WTC11 (cell line): ENCODE measurements around the gene GNPTG. TPM values are rescaled to one million over a fixed set of nuclear protein-coding genes. Genes with fewer than 3 reads are reported as not detected.

ENCODE experiments used
- ATAC-seq: fragments of 200-7000 bp; cut with Tn5 transposase; 2 replicates; pipeline ENCODE4 v1.10.0; 2021; ENCODE audit warnings: mild to moderate bottlenecking, moderate library complexity
- CTCF ChIA-PET: fragments of 300-600 bp; sonication (Branson Sonifier 250); formaldehyde crosslinking; loops from one replicate; lab custom pipeline; 2021; ENCODE audit warnings: antibody characterized with exemption; lab: Charles Lee
- POLR2A ChIA-PET: fragments of 350-600 bp; sonication (Branson Sonifier 250); formaldehyde crosslinking; loops from one replicate; lab custom pipeline; 2021; ENCODE audit warnings: antibody characterized with exemption; lab: Charles Lee
- DNase-seq: peaks from one replicate; pipeline ENCODE4 v3.0.0; 2021; ENCODE audit warnings: low spot score
- H3K27ac Mint-ChIP-seq: 2 replicates; pipeline ENCODE4 v1.8.0; 2021; ENCODE audit warnings: mixed read lengths
- H3K27me3 Mint-ChIP-seq: 2 replicates; pipeline ENCODE4 v1.8.0; 2021; ENCODE audit warnings: low read depth, mild to moderate bottlenecking, moderate library complexity, mixed read lengths
- H3K36me3 Mint-ChIP-seq: 2 replicates; pipeline ENCODE4 v1.8.0; 2021; ENCODE audit warnings: mixed read lengths
- H3K4me1 Mint-ChIP-seq: 2 replicates; pipeline ENCODE4 v1.8.0; 2022; ENCODE audit warnings: mixed read lengths
- H3K4me3 Mint-ChIP-seq: 2 replicates; pipeline ENCODE4 v1.8.0; 2021; ENCODE audit warnings: mild to moderate bottlenecking, moderate library complexity, mixed read lengths
- H3K9me3 Mint-ChIP-seq: 2 replicates; pipeline ENCODE4 v1.8.0; 2021; ENCODE audit warnings: mixed read lengths
- ELF4 ChIP-seq: sonication (generic); formaldehyde crosslinking; IDR thresholded peaks from 2 replicates; pipeline ENCODE4 v1.8.1; 2022; ENCODE audit warnings: low read depth, mild to moderate bottlenecking, moderate library complexity, missing genetic modification reagents
- FOXP1 ChIP-seq: sonication (generic); formaldehyde crosslinking; IDR thresholded peaks from 2 replicates; pipeline ENCODE4 v1.8.0; 2022; ENCODE audit warnings: missing genetic modification reagents, mild to moderate bottlenecking, moderate library complexity, borderline replicate concordance
- GABPB1 ChIP-seq: sonication (generic); formaldehyde crosslinking; IDR thresholded peaks from 2 replicates; pipeline ENCODE4 v1.8.1; 2023; ENCODE audit warnings: mild to moderate bottlenecking, missing genetic modification reagents
- GTF2I ChIP-seq: fragments of 250-450 bp; sonication (Bioruptor Pico); conservative IDR thresholded peaks from 2 replicates; pipeline ENCODE4 v1.4.0; 2021; ENCODE audit warnings: mild to moderate bottlenecking
- HMGA2 ChIP-seq: fragments of 250-450 bp; sonication (Bioruptor Pico); IDR thresholded peaks from 2 replicates; pipeline ENCODE4 v1.4.0; 2021; ENCODE audit warnings: mild to moderate bottlenecking, moderate library complexity
- JUN ChIP-seq: sonication (generic); formaldehyde crosslinking; IDR thresholded peaks from 2 replicates; pipeline ENCODE4 v1.8.0; 2023; ENCODE audit warnings: mild to moderate bottlenecking, missing genetic modification reagents
- MYBL2 ChIP-seq: sonication (generic); formaldehyde crosslinking; IDR thresholded peaks from 2 replicates; pipeline ENCODE4 v1.8.1; 2023; ENCODE audit warnings: mild to moderate bottlenecking, moderate library complexity, missing genetic modification reagents
- NFATC4 ChIP-seq: fragments of 250-450 bp; sonication (Bioruptor Pico); IDR thresholded peaks from 2 replicates; pipeline ENCODE4 v1.9.0; 2021; ENCODE audit warnings: mild to moderate bottlenecking
- NR2C2 ChIP-seq: sonication (generic); formaldehyde crosslinking; IDR thresholded peaks from 2 replicates; pipeline ENCODE4 v1.8.0; 2022; ENCODE audit warnings: mild to moderate bottlenecking, missing genetic modification reagents
- NR3C1 ChIP-seq: sonication (generic); formaldehyde crosslinking; conservative IDR thresholded peaks from 2 replicates; pipeline ENCODE4 v1.8.1; 2023; ENCODE audit warnings: low read depth, mild to moderate bottlenecking, missing genetic modification reagents
- SMAD3 ChIP-seq: sonication (generic); formaldehyde crosslinking; IDR thresholded peaks from 2 replicates; pipeline ENCODE4 v1.8.0; 2022; ENCODE audit warnings: missing genetic modification reagents, mild to moderate bottlenecking, borderline replicate concordance
- SP1 ChIP-seq: sonication (generic); formaldehyde crosslinking; conservative IDR thresholded peaks from 2 replicates; pipeline ENCODE4 v1.8.1; 2022; ENCODE audit warnings: missing genetic modification reagents
- STAT6 ChIP-seq: sonication (generic); formaldehyde crosslinking; conservative IDR thresholded peaks from 2 replicates; pipeline ENCODE4 v1.8.1; 2023; ENCODE audit warnings: mild to moderate bottlenecking, low read depth, missing genetic modification reagents, moderate library complexity
- TEAD1 ChIP-seq: sonication (generic); formaldehyde crosslinking; IDR thresholded peaks from 2 replicates; pipeline ENCODE4 v1.8.0; 2022; ENCODE audit warnings: mild to moderate bottlenecking, missing genetic modification reagents
- TEAD4 ChIP-seq: sonication (generic); formaldehyde crosslinking; IDR thresholded peaks from 2 replicates; pipeline ENCODE4 v1.8.0; 2022; ENCODE audit warnings: mild to moderate bottlenecking, missing genetic modification reagents
- USF1 ChIP-seq: sonication (generic); formaldehyde crosslinking; IDR thresholded peaks from 2 replicates; pipeline ENCODE4 v1.8.0; 2022; ENCODE audit warnings: mild to moderate bottlenecking, missing genetic modification reagents
- ZNF423 ChIP-seq: fragments of 250-450 bp; sonication (Bioruptor Pico); IDR thresholded peaks from 2 replicates; pipeline ENCODE4 v2.1.2; 2022; ENCODE audit warnings: mild to moderate bottlenecking, moderate library complexity
- total RNA-seq: library from RNA; stranded (reverse); gene quantifications from 3 replicates; pipeline ENCODE4 v1.2.3, GENCODE V29; 2021
- TF ChIP-seq, protein P1 (sequence below): sonication (generic); formaldehyde crosslinking; IDR thresholded peaks from 2 replicates; pipeline ENCODE4 v1.8.1; 2023; ENCODE audit warnings: mild to moderate bottlenecking, moderate library complexity, missing genetic modification reagents
- TF ChIP-seq, protein P2 (sequence below): sonication (generic); formaldehyde crosslinking; IDR thresholded peaks from 2 replicates; pipeline ENCODE4 v1.8.0; 2023; ENCODE audit warnings: mild to moderate bottlenecking, missing genetic modification reagents
- TF ChIP-seq, protein P3 (sequence below): sonication (generic); formaldehyde crosslinking; IDR thresholded peaks from 2 replicates; pipeline ENCODE4 v1.8.0; 2023; ENCODE audit warnings: missing genetic modification reagents, mild to moderate bottlenecking, borderline replicate concordance
- TF ChIP-seq, protein P4 (sequence below): fragments of 250-450 bp; sonication (Bioruptor Pico); conservative IDR thresholded peaks from 2 replicates; pipeline ENCODE4 v1.9.0; 2021; ENCODE audit warnings: mild to moderate bottlenecking

The GNPTG gene
- total RNA-seq, 1 experiment from 2014 or later = 35.9 TPM

GRCh38 chr16:1355591-1355990 is 3.9 kb downstream of the GNPTG start:
- DNase-seq (no peak), ATAC-seq (no peak)
- Mint-ChIP-seq H3K4me1 (peaks cover 9% of the 10 kb centered on the region), H3K4me3 (no peak overlapping the region), H3K9me3 (no peaks in the 10 kb centered on the region), H3K27ac (no peak overlapping the region), H3K36me3 (no peaks in the 10 kb centered on the region), H3K27me3 (no peaks in the 10 kb centered on the region)
- TF ChIP-seq HMGA2 (CRISPR knock-in tag) (no peak), TEAD4 (no peak), STAT6 (CRISPR knock-in tag) (no peak), SMAD3 (CRISPR knock-in tag) (no peak), TEAD1 (no peak), JUN (CRISPR knock-in tag) (no peak), SP1 (CRISPR knock-in tag) (no peak), NFATC4 (no peak)
- TF ChIP-seq, protein P1, sequence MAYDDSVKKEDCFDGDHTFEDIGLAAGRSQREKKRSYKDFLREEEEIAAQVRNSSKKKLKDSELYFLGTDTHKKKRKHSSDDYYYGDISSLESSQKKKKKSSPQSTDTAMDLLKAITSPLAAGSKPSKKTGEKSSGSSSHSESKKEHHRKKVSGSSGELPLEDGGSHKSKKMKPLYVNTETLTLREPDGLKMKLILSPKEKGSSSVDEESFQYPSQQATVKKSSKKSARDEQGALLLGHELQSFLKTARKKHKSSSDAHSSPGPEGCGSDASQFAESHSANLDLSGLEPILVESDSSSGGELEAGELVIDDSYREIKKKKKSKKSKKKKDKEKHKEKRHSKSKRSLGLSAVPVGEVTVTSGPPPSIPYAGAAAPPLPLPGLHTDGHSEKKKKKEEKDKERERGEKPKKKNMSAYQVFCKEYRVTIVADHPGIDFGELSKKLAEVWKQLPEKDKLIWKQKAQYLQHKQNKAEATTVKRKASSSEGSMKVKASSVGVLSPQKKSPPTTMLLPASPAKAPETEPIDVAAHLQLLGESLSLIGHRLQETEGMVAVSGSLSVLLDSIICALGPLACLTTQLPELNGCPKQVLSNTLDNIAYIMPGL (CRISPR knock-in tag) = no peak
- TF ChIP-seq, protein P2, sequence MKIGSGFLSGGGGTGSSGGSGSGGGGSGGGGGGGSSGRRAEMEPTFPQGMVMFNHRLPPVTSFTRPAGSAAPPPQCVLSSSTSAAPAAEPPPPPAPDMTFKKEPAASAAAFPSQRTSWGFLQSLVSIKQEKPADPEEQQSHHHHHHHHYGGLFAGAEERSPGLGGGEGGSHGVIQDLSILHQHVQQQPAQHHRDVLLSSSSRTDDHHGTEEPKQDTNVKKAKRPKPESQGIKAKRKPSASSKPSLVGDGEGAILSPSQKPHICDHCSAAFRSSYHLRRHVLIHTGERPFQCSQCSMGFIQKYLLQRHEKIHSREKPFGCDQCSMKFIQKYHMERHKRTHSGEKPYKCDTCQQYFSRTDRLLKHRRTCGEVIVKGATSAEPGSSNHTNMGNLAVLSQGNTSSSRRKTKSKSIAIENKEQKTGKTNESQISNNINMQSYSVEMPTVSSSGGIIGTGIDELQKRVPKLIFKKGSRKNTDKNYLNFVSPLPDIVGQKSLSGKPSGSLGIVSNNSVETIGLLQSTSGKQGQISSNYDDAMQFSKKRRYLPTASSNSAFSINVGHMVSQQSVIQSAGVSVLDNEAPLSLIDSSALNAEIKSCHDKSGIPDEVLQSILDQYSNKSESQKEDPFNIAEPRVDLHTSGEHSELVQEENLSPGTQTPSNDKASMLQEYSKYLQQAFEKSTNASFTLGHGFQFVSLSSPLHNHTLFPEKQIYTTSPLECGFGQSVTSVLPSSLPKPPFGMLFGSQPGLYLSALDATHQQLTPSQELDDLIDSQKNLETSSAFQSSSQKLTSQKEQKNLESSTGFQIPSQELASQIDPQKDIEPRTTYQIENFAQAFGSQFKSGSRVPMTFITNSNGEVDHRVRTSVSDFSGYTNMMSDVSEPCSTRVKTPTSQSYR (CRISPR knock-in tag) = no peak
- TF ChIP-seq, protein P3, sequence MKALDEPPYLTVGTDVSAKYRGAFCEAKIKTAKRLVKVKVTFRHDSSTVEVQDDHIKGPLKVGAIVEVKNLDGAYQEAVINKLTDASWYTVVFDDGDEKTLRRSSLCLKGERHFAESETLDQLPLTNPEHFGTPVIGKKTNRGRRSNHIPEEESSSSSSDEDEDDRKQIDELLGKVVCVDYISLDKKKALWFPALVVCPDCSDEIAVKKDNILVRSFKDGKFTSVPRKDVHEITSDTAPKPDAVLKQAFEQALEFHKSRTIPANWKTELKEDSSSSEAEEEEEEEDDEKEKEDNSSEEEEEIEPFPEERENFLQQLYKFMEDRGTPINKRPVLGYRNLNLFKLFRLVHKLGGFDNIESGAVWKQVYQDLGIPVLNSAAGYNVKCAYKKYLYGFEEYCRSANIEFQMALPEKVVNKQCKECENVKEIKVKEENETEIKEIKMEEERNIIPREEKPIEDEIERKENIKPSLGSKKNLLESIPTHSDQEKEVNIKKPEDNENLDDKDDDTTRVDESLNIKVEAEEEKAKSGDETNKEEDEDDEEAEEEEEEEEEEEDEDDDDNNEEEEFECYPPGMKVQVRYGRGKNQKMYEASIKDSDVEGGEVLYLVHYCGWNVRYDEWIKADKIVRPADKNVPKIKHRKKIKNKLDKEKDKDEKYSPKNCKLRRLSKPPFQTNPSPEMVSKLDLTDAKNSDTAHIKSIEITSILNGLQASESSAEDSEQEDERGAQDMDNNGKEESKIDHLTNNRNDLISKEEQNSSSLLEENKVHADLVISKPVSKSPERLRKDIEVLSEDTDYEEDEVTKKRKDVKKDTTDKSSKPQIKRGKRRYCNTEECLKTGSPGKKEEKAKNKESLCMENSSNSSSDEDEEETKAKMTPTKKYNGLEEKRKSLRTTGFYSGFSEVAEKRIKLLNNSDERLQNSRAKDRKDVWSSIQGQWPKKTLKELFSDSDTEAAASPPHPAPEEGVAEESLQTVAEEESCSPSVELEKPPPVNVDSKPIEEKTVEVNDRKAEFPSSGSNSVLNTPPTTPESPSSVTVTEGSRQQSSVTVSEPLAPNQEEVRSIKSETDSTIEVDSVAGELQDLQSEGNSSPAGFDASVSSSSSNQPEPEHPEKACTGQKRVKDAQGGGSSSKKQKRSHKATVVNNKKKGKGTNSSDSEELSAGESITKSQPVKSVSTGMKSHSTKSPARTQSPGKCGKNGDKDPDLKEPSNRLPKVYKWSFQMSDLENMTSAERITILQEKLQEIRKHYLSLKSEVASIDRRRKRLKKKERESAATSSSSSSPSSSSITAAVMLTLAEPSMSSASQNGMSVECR (CRISPR knock-in tag) = no peak
- POLR2A ChIA-PET = no interaction called here
- CTCF ChIA-PET = interaction anchor here (1.1 kb wide), 1 partner anchor 8 kb away, joined by 3 read pairs; no protein-coding TSS in a partner anchor

- Mint-ChIP-seq H3K4me3 (no peak overlapping the region), H3K9me3 (no peaks in the 10 kb centered on the region), H3K4me1 (peaks cover 9% of the 10 kb centered on the region), H3K27me3 (no peaks in the 10 kb centered on the region), H3K27ac (no peak overlapping the region), H3K36me3 (no peaks in the 10 kb centered on the region)
- DNase-seq = no peak
- CTCF ChIA-PET = interaction anchor here (1.1 kb wide), 1 partner anchor 7 kb away, joined by 3 read pairs; no protein-coding TSS in a partner anchor
- ATAC-seq = no peak
- POLR2A ChIA-PET = no interaction called here
- TF ChIP-seq USF1 (no peak), FOXP1 (CRISPR knock-in tag) (no peak), GTF2I (no peak), NR3C1 (CRISPR knock-in tag) (no peak), ZNF423 (CRISPR knock-in tag) (no peak), MYBL2 (CRISPR knock-in tag) (no peak), NR2C2 (no peak), GABPB1 (CRISPR knock-in tag) (no peak), ELF4 (CRISPR knock-in tag) (no peak)
- TF ChIP-seq, protein P4, sequence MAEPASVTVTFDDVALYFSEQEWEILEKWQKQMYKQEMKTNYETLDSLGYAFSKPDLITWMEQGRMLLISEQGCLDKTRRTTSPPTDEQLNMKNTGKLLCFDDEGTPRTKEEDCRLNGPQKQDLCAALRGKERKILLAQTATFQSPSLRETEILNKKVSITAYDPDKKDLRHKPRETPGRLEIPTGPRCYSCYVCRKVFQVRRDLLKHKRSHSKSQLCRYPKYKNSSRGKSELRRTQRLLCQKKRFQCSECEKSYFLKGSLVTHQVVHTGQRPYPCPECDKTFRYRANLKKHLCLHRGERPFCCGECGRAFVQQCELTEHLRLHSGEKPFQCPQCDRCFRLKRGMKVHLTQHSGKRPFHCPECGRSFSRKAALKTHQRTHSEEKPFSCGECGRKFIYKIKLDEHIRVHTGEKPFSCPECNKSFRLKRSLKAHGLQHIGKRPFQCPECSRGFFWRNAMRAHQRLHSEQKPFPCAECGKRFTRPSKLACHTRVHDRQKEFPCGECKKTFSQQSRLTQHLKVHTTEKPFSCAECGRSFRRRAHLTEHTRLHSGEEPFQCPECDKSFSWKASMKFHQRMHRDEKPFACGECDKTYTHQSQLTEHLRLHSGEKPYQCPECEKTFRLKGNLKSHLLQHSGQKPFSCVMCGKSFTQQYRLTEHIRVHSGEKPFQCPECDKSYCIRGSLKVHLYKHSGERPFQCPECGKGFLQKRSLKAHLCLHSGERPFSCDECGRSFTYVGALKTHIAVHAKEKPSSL = no peak
Measured at GRCh38 chr16:1356061-1356900, 4.5 kb downstream of the GNPTG start.
